Measurements from ENCODE around the gene LGALSL.

The LGALSL gene

GRCh38 chr2:64471600-64471999 is 17.6 kb downstream of the LGALSL start:
- Histone ChIP-seq H3K4me3 (ENCODE audit: low read length) (no peak overlapping the region), H2AFZ (ENCODE audit: low read length) (no peak overlapping the region), H3K4me2 (ENCODE audit: low read depth, low read length) (no peak overlapping the region), H4K20me1 (ENCODE audit: insufficient read depth, low read length) (no peaks in the 10 kb centered on the region), H3K36me3 (replicated peaks; ENCODE audit: insufficient read depth, low read length) (no peaks in the 10 kb centered on the region), H3K27me3 (replicated peaks; ENCODE audit: insufficient read depth, low read length) (no peaks in the 10 kb centered on the region), H3K9ac (ENCODE audit: low read length) (no peak overlapping the region), H3K79me2 (ENCODE audit: low read length) (no peaks in the 10 kb centered on the region), H3K9me3 (replicated peaks; ENCODE audit: insufficient read depth, low read length) (no peaks in the 10 kb centered on the region), H3K27ac (ENCODE audit: low read length) (no peak overlapping the region), H3K9me2 (replicated peaks; ENCODE audit: insufficient read depth, low read length) (no peaks in the 10 kb centered on the region), H3K4me1 (ENCODE audit: low read length) (no peaks in the 10 kb centered on the region; the same call in 1 of the 2 replicates), H3F3A (ENCODE audit: insufficient read depth, low read length) (no peaks in the 10 kb centered on the region)
- DNase-seq, result no peak
- TF ChIP-seq EZH2 (optimal IDR thresholded peaks at IDR 0.05; ENCODE audit: low read depth, low read length) (no peak), CTCF (IDR thresholded peaks at IDR 0.05; ENCODE audit: low read length) (no peak), EZH2phosphoT487 (IDR thresholded peaks at IDR 0.05; ENCODE audit: low read length) (no peak)

DNA sequence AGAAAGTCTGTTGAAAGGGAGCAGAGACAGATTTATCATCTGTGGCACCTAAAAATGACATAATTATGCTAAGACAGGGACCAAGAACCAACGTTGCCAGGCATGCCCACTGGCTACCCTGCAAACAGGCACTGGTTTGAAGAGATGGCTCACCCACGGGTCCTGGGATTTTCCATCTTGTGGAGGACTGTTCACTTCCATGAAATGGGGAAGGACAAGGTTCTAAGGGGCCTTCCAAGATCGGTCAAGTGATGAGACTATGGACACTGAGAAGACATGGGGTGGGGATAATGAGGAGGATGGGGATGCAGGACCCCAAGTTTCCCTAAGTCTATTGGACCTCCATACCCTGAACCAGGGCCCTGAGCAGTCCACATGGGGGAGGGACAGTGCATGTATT is 18.9 kb downstream of the LGALSL start:
- Histone ChIP-seq H3K36me3 (replicated peaks; ENCODE audit: insufficient read depth, low read length) (no peaks in the 10 kb centered on the region), H3F3A (ENCODE audit: insufficient read depth, low read length) (no peaks in the 10 kb centered on the region), H3K9me2 (replicated peaks; ENCODE audit: insufficient read depth, low read length) (no peaks in the 10 kb centered on the region), H3K79me2 (ENCODE audit: low read length) (no peaks in the 10 kb centered on the region), H2AFZ (ENCODE audit: low read length) (no peak overlapping the region), H3K27ac (ENCODE audit: low read length) (no peak overlapping the region), H3K9me3 (replicated peaks; ENCODE audit: insufficient read depth, low read length) (no peaks in the 10 kb centered on the region), H3K9ac (ENCODE audit: low read length) (no peak overlapping the region), H3K4me2 (ENCODE audit: low read depth, low read length) (no peak overlapping the region), H4K20me1 (ENCODE audit: insufficient read depth, low read length) (no peaks in the 10 kb centered on the region), H3K4me1 (ENCODE audit: low read length) (peaks cover 8% of the 10 kb centered on the region), H3K4me3 (ENCODE audit: low read length) (no peak overlapping the region), H3K27me3 (replicated peaks; ENCODE audit: insufficient read depth, low read length) (no peaks in the 10 kb centered on the region)
- TF ChIP-seq EZH2 (optimal IDR thresholded peaks at IDR 0.05; ENCODE audit: low read depth, low read length) (no peak), EZH2phosphoT487 (IDR thresholded peaks at IDR 0.05; ENCODE audit: low read length) (no peak), CTCF (IDR thresholded peaks at IDR 0.05; ENCODE audit: low read length) (no peak)
- no peak for DNase-seq

DNA sequence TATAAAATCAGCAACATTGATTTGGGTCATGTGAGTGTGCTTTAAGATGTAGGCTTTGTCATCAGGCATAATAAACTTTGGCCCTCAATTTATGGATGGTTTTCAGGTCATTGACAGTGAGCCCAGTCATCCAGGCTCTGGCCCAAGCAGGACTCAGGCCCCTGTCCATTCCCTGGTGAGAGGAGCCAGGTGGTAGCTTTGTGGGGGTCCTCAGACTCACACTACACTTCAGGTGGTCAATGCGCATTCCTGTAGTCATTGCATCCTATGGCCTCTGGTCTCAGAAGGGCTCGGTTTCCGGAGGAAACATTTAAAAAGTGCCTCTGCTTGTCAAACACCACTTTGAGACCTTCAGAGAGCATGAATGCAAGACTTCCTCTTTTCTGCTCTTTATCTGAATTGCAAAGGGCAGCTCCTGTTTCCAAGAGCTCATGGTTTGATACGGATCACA is 20.2 kb downstream of the LGALSL start:
- H3K79me2 ChIP-seq (ENCODE audit: low read length), result no peaks in the 10 kb centered on the region
- no peaks in the 10 kb centered on the region for H4K20me1 ChIP-seq (ENCODE audit: insufficient read depth, low read length)
- H3K4me1 ChIP-seq (ENCODE audit: low read length), result peaks cover 21% of the 10 kb centered on the region
- H3K27me3 ChIP-seq (replicated peaks; ENCODE audit: insufficient read depth, low read length), result no peaks in the 10 kb centered on the region
- H3K9ac ChIP-seq (ENCODE audit: low read length), result no peak overlapping the region
- no peak overlapping the region for H3K27ac ChIP-seq (ENCODE audit: low read length)
- TF ChIP-seq CTCF (IDR thresholded peaks at IDR 0.05; ENCODE audit: low read length) (no peak), EZH2phosphoT487 (IDR thresholded peaks at IDR 0.05; ENCODE audit: low read length) (no peak), EZH2 (optimal IDR thresholded peaks at IDR 0.05; ENCODE audit: low read depth, low read length) (no peak)
- no peak overlapping the region for H3K4me3 ChIP-seq (ENCODE audit: low read length)
- H3K4me2 ChIP-seq (ENCODE audit: low read depth, low read length), result no peak overlapping the region
- H3K9me2 ChIP-seq (replicated peaks; ENCODE audit: insufficient read depth, low read length), result no peaks in the 10 kb centered on the region
- H3F3A ChIP-seq (ENCODE audit: insufficient read depth, low read length), result no peaks in the 10 kb centered on the region
- H2AFZ ChIP-seq (ENCODE audit: low read length), result no peak overlapping the region
- H3K36me3 ChIP-seq (replicated peaks; ENCODE audit: insufficient read depth, low read length), result no peaks in the 10 kb centered on the region
- no peak for DNase-seq
- no peaks in the 10 kb centered on the region for H3K9me3 ChIP-seq (replicated peaks; ENCODE audit: insufficient read depth, low read length)
